M059J (cell line): ENCODE measurements around the gene ASB8. TPM values are rescaled to one million over a fixed set of nuclear protein-coding genes. Genes with fewer than 3 reads are reported as not detected.
A peak's percentile ranks its signal among the peaks of the same experiment; 100 is the strongest.

Experiments used
- DNase-seq: peaks from one replicate; pipeline ENCODE4 v3.0.0-alpha.2; 2012; ENCODE audit warnings: low read depth
- total RNA-seq: library from RNA; depleted of rRNA; stranded (reverse); fragments of >200 nt; shearing (Covaris generic); gene quantifications from 2 replicates; pipeline ENCODE4 v1.2.3, GENCODE V29; 2014; rRNA removed

The ASB8 gene
- total RNA-seq, 1 experiment from 2014 or later: 23.9 TPM

DNA sequence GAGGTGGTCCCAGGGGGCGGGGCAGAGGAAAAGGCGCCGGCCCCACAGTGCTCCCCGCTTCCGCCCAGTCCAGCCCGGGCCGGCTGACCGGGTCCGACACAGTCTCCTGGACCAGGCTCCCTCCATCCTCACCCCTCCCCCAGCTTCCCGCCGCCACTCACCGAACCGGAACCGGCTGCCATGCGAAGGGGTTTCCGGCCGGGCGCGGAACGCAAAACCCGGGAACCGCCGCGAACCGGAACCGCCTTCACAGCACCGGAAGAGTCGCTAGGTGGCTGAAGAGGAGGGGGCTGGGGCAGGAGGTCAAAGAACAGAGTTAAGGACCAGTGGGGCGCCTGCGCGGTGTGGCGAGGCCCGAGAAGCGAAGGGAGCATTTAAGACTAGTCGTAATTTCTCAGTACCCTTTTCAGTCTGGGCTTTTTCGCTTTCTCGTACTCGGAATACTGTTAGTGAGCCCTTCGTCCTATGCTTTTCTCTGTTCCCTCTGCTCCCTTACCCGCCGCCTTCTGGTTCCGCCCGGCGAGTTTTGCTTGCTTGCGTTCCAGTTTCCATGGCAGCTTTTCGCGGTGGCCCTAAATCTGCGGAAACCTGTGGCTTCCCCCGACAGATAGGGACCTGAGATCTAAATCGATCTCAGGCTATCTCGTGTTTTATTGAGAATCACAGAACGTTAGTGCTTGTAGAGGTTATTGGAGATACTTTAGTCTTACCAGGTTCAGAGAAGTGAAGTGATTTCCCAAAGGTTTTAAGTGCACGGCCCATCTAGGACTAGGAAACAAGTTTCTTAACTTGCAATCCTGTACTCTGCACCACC lies 51.2 kb downstream of the ASB8 start, which contains the start of gene SENP1:
SENP1 (minus strand) TSS at position 213 of the 814 bp plus-strand sequence. CDS start 4,607 bp downstream, outside the sequence.
- peak; percentile 83 for DNase-seq

- DNase-seq: peak; percentile 40
Observed at GRCh38 chr12:48105321-48105866, 51.9 kb downstream of the ASB8 start.

DNA sequence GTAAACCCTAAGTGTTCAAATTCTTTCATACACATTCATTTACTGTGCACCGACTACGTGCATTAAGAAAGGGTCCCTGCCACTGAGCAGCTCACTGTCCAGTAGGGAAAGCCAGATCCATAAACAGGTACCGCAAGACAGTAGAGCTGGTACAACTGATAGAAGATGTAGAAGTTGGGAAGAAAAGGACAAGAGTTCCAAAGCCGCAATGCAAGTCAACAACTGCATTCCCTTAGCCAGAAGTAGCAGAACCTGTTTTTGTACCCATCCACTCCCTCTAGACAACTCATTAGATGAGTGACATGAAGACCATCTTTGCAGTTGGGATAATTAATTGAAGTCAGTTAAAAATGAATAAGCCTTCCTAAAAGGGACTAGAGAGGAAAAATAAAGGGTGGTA lies 52.8 kb downstream of the ASB8 start:
- no peak for DNase-seq

Other genes with a start within 250 kb of the ASB8 start
- 282 and 530 TPM in 2 replicates for gene TMEM106C, start 193.9 kb downstream of the ASB8 start, total RNA-seq
- 0.25 TPM in 1 of 2 replicates, not detected in the other for gene COL2A1, start 153.0 kb downstream of the ASB8 start, total RNA-seq
- gene SENP1, start 51.4 kb downstream of the ASB8 start, total RNA-seq: 25.9 and 37.4 TPM in 2 replicates
- gene PFKM, start 38.2 kb downstream of the ASB8 start, total RNA-seq: 23.0 and 38.8 TPM in 2 replicates
- gene CCDC184, start 26.1 kb upstream of the ASB8 start, total RNA-seq: 0.12 TPM in 1 of 2 replicates, not detected in the other
- gene OR10AD1, start 45.8 kb upstream of the ASB8 start, total RNA-seq: not detected in 2 replicates
- 3.9 and 7.8 TPM in 2 replicates for gene ZNF641, start 193.4 kb upstream of the ASB8 start, total RNA-seq